ENCODE data around the gene NFKB2.

NFKB2 gene

GRCh38 chr10:102413806-102414561, 18.5 kb downstream of the NFKB2 start:
- Mint-ChIP-seq H3K27me3 (peaks cover 89% of the 10 kb centered on the region), H3K4me3 (no peak overlapping the region), H3K4me1 (peaks cover 16% of the 10 kb centered on the region), H3K9me3 (no peaks in the 10 kb centered on the region), H3K36me3 (ENCODE audit: insufficient read depth) (peaks cover 11% of the 10 kb centered on the region), H3K27ac (ENCODE audit: low read depth) (no peak overlapping the region)
- ATAC-seq (replicated peaks; ENCODE audit: extremely low read depth, poor library complexity, severe bottlenecking): no peak
- DNase-seq (ENCODE audit: low spot score in 2 of 2): no peak

GRCh38 chr10:102414749-102415148, 19.2 kb downstream of the NFKB2 start:
- Mint-ChIP-seq H3K4me1 (peaks cover 18% of the 10 kb centered on the region), H3K36me3 (ENCODE audit: insufficient read depth) (peaks cover 10% of the 10 kb centered on the region), H3K9me3 (no peaks in the 10 kb centered on the region), H3K27me3 (peaks cover 82% of the 10 kb centered on the region), H3K4me3 (no peak overlapping the region), H3K27ac (ENCODE audit: low read depth) (no peak overlapping the region)
- DNase-seq (ENCODE audit: low spot score in 2 of 2) (no peak), ATAC-seq (replicated peaks; ENCODE audit: extremely low read depth, poor library complexity, severe bottlenecking) (no peak)

- Mint-ChIP-seq H3K27ac (ENCODE audit: low read depth) (no peak overlapping the region), H3K9me3 (no peaks in the 10 kb centered on the region), H3K4me3 (no peak overlapping the region), H3K4me1 (peaks cover 24% of the 10 kb centered on the region), H3K36me3 (ENCODE audit: insufficient read depth) (peaks cover 18% of the 10 kb centered on the region), H3K27me3 (peaks cover 69% of the 10 kb centered on the region)
- DNase-seq (ENCODE audit: low spot score in 2 of 2) (no peak), ATAC-seq (replicated peaks; ENCODE audit: extremely low read depth, poor library complexity, severe bottlenecking) (no peak)
These were observed 20.8 kb downstream of the NFKB2 start for GRCh38 chr10:102416283-102416682.

DNA sequence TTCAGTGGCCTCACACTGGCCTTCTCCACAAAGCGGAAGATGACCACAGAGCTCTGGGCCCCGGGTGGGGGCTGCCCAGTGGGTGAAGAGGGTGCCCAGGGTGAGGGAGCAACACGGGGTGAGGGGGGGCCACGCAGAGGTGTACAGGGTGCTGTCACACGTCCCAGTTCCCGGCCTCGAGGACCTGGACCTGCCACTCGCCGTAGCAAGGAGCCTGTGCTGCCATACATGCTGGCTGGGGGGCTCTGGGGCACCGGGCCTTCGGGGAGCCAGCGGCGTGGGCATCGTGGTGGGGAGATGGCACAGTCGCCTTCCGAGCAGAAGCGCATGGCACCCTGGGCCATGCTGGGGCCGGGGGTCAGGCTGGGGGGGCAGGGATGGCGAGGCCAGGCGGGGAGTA, 21.2 kb downstream of the NFKB2 start:
- Mint-ChIP-seq H3K4me3 (no peak overlapping the region), H3K9me3 (no peaks in the 10 kb centered on the region), H3K27me3 (peaks cover 65% of the 10 kb centered on the region), H3K4me1 (peaks cover 23% of the 10 kb centered on the region), H3K36me3 (ENCODE audit: insufficient read depth) (peaks cover 20% of the 10 kb centered on the region), H3K27ac (ENCODE audit: low read depth) (no peak overlapping the region)
- ATAC-seq (replicated peaks; ENCODE audit: extremely low read depth, poor library complexity, severe bottlenecking) (no peak), DNase-seq (ENCODE audit: low spot score in 2 of 2) (no peak)

GRCh38 chr10:102418622-102419268, 23.2 kb downstream of the NFKB2 start, which contains the start of gene PSD:
TSS of gene PSD (minus strand) at chr10:102418785. CDS start at chr10:102417038, 1,747 bp downstream.
- peak within 1 kb of the TSS; percentile 41 for H3K27ac Mint-ChIP-seq (ENCODE audit: low read depth)
- no peaks in the 10 kb centered on the region for H3K9me3 Mint-ChIP-seq
- no peak for DNase-seq (ENCODE audit: low spot score in 2 of 2)
- H3K27me3 Mint-ChIP-seq: peaks cover 48% of the 10 kb centered on the region
- H3K36me3 Mint-ChIP-seq (ENCODE audit: insufficient read depth): peaks cover 23% of the 10 kb centered on the region
- peak within 1 kb of the TSS; percentile 100 for H3K4me3 Mint-ChIP-seq
- peaks cover 35% of the 10 kb centered on the region for H3K4me1 Mint-ChIP-seq
- no peak for ATAC-seq (replicated peaks; ENCODE audit: extremely low read depth, poor library complexity, severe bottlenecking)

DNA sequence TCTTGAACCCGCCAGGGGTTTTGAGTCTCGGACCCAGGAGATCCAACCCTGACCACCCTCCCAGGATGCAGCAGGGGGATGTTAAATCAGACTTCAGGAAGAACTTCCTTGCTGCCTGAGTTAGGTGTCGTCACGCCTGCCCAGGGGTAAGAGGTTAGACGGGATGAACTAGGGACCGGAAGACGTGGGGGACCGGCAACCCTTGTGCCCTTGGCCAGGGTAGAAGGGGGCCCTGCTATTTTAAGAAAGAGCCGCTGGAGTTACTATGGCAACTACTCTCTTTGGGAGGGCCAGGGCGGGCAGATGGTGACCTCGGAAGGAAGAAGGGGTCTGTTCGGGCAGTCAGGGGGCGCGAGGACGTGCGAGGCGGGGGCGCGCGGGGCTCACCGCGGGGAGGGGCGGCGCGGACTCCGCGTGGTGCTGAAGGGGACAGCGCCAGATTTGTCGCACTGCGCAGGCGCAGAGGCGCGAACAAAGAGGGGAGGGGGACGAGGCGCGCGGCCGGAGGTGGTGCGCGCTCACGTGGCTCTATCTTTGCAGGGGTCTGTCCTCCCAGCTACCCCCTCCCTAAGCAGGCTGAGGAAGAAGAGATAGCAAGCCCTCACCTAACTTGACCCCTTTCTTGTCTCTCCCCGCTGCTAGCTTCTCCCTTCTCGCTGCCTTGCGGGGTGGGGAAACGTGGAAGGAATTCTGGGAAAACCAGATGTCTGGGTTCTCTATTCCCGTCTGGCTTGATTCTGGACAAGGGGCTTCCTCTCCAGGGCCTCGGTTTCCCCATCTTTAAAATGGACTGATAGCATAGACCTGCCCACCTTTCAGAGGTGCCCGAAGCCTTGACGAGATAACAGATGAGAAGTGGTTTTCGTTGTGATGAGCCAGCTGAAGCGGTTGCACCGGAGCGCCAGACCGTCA, 24.0 kb downstream of the NFKB2 start:
- Mint-ChIP-seq H3K4me1 (peaks cover 35% of the 10 kb centered on the region), H3K9me3 (no peaks in the 10 kb centered on the region), H3K4me3 (peak overlapping the region; percentile 100), H3K27ac (ENCODE audit: low read depth) (peak overlapping the region; percentile 41), H3K27me3 (peaks cover 40% of the 10 kb centered on the region), H3K36me3 (ENCODE audit: insufficient read depth) (peaks cover 23% of the 10 kb centered on the region)
- DNase-seq (ENCODE audit: low spot score in 2 of 2): peak; percentile 39 to 59
- ATAC-seq (replicated peaks; ENCODE audit: extremely low read depth, poor library complexity, severe bottlenecking): no peak

- no peaks in the 10 kb centered on the region for H3K9me3 Mint-ChIP-seq
- peaks cover 33% of the 10 kb centered on the region for H3K27me3 Mint-ChIP-seq
- DNase-seq (ENCODE audit: low spot score in 2 of 2) (no peak), ATAC-seq (replicated peaks; ENCODE audit: extremely low read depth, poor library complexity, severe bottlenecking) (no peak)
- peaks cover 23% of the 10 kb centered on the region for H3K36me3 Mint-ChIP-seq (ENCODE audit: insufficient read depth)
- peak overlapping the region; percentile 100 for H3K4me3 Mint-ChIP-seq
- peaks cover 35% of the 10 kb centered on the region for H3K4me1 Mint-ChIP-seq
- H3K27ac Mint-ChIP-seq (ENCODE audit: low read depth): peak overlapping the region; percentile 98
These were observed 24.7 kb downstream of the NFKB2 start for GRCh38 chr10:102420181-102420713.

DNA sequence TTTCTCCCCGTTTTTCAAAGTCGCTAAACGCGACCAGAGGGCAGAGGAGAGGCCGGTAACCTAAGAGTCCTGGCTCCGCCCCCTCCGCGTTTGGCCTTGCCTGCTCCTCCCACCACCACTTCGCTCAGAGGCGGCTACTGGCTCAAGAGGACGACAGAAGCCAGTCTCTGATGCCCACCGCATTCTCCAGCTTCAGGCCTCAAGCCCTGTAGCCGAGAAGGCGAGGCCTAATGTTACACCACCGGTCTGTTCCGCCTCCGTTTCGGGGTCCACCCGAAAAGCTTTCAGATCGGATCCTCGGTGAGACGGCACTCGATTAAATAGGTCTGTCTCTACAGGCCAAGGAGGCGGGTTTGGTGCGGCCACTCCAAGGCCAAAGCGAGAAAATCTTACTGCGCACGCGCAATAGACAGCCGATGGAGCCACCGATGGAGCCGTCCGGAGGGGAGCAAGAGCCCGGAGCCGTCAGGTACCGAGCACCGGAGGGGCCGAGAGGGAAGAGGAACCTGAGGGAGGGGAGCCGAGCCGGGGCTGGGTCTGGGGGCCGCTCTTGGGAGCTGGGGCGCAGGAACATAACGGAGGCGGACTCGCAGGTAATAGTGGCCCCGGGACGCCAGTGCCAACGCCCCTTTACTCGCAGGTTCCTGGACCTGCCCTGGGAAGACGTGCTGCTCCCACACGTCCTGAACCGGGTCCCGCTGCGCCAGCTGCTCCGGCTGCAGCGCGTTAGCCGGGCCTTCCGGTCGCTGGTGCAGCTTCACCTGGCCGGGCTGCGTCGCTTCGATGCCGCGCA, 25.4 kb downstream of the NFKB2 start, which contains the start of gene FBXL15:
FBXL15 (plus strand) TSS at position 123 of the 793 bp plus-strand sequence; CDS start at position 417, 294 bp downstream.
- peak; percentile 90 to 95 for DNase-seq (ENCODE audit: low spot score in 2 of 2)
- H3K36me3 Mint-ChIP-seq (ENCODE audit: insufficient read depth): peaks cover 23% of the 10 kb centered on the region
- ATAC-seq (replicated peaks; ENCODE audit: extremely low read depth, poor library complexity, severe bottlenecking): peak; percentile 76
- H3K9me3 Mint-ChIP-seq: no peaks in the 10 kb centered on the region
- H3K4me1 Mint-ChIP-seq: peaks cover 35% of the 10 kb centered on the region
- peak within 1 kb of the TSS; percentile 100 for H3K4me3 Mint-ChIP-seq
- H3K27me3 Mint-ChIP-seq: peaks cover 26% of the 10 kb centered on the region
- peak within 1 kb of the TSS; percentile 98 for H3K27ac Mint-ChIP-seq (ENCODE audit: low read depth)

GRCh38 chr10:102421507-102421756, 25.9 kb downstream of the NFKB2 start:
- H3K27me3 Mint-ChIP-seq: peaks cover 21% of the 10 kb centered on the region
- H3K36me3 Mint-ChIP-seq (ENCODE audit: insufficient read depth): peaks cover 23% of the 10 kb centered on the region
- H3K9me3 Mint-ChIP-seq: no peaks in the 10 kb centered on the region
- no peak for ATAC-seq (replicated peaks; ENCODE audit: extremely low read depth, poor library complexity, severe bottlenecking)
- peak overlapping the region; percentile 98 for H3K27ac Mint-ChIP-seq (ENCODE audit: low read depth)
- H3K4me3 Mint-ChIP-seq: peak overlapping the region; percentile 100
- DNase-seq (ENCODE audit: low spot score in 2 of 2): no peak
- peaks cover 35% of the 10 kb centered on the region for H3K4me1 Mint-ChIP-seq

- DNase-seq (ENCODE audit: low spot score in 2 of 2): no peak
- Mint-ChIP-seq H3K27ac (ENCODE audit: low read depth) (peak overlapping the region; percentile 98), H3K9me3 (no peaks in the 10 kb centered on the region), H3K36me3 (ENCODE audit: insufficient read depth) (peaks cover 23% of the 10 kb centered on the region), H3K4me1 (peaks cover 35% of the 10 kb centered on the region), H3K27me3 (peaks cover 16% of the 10 kb centered on the region), H3K4me3 (peak overlapping the region; percentile 100)
- ATAC-seq (replicated peaks; ENCODE audit: extremely low read depth, poor library complexity, severe bottlenecking): peak; percentile 17
These were observed 26.4 kb downstream of the NFKB2 start for GRCh38 chr10:102421757-102422512.

DNA sequence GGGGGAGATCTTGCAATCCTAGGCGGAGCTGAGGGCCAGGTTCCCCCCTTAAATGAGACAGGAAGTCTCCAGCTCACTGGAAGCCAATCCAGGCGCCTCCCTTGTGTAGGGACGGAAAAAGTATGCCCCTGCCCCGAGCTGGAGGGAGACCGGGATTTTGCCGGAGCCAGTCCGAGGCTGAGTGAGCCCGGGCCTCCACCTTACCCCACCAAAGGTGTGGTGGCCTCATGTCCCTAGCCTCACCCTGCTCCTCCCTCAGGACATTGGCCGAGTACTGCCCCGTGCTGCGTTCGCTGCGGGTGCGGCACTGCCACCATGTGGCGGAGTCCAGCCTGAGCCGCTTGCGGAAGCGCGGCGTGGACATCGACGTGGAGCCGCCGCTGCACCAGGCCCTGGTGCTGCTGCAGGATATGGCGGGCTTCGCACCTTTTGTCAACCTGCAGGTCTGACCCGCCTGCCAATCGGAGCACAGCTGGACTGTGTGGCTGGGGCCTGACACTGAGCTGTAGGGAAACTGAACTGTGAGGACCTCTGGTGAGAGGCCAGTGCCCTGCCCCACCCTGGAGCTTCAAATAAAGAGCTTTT, 27.1 kb downstream of the NFKB2 start:
- ATAC-seq (replicated peaks; ENCODE audit: extremely low read depth, poor library complexity, severe bottlenecking) (no peak), DNase-seq (ENCODE audit: low spot score in 2 of 2) (no peak)
- H3K9me3 Mint-ChIP-seq: no peaks in the 10 kb centered on the region
- peaks cover 42% of the 10 kb centered on the region for H3K4me1 Mint-ChIP-seq
- H3K36me3 Mint-ChIP-seq (ENCODE audit: insufficient read depth): peaks cover 19% of the 10 kb centered on the region
- H3K27ac Mint-ChIP-seq (ENCODE audit: low read depth): no peak overlapping the region
- H3K27me3 Mint-ChIP-seq: peaks cover 9% of the 10 kb centered on the region
- peak overlapping the region; percentile 100 for H3K4me3 Mint-ChIP-seq
